HEK293 (cell line): Measurements from ENCODE around the gene CDH24.
A peak's percentile ranks its signal among the peaks of the same experiment; 100 is the strongest.

Experiments
- HOXC10 ChIP-seq: sonication (generic); formaldehyde crosslinking; IDR thresholded peaks from 2 replicates; pipeline ENCODE4 v1.8.1; 2023; ENCODE audit warnings: mild to moderate bottlenecking, missing genetic modification reagents
- MZF1 ChIP-seq: fragments of 450-650 bp; formaldehyde crosslinking; IDR thresholded peaks from 2 replicates; pipeline ENCODE4 v1.5.1; 2017; ENCODE audit warnings: missing biosample characterization, missing genetic modification characterization, borderline replicate concordance
- PBX3 ChIP-seq: sonication (generic); formaldehyde crosslinking; IDR thresholded peaks from 2 replicates; pipeline ENCODE4 v1.8.1; 2022; ENCODE audit warnings: mild to moderate bottlenecking, moderate library complexity, missing genetic modification reagents
- RBAK ChIP-seq: fragments of 450-650 bp; formaldehyde crosslinking; IDR thresholded peaks from 2 replicates; pipeline ENCODE4 v1.5.1; 2016; ENCODE audit warnings: missing biosample characterization, missing genetic modification characterization
- REPIN1 ChIP-seq: fragments of 450-650 bp; formaldehyde crosslinking; IDR thresholded peaks from 2 replicates; pipeline ENCODE4 v1.5.1; 2017; ENCODE audit warnings: missing biosample characterization, missing genetic modification characterization, low read depth
- SALL2 ChIP-seq: fragments of 450-650 bp; formaldehyde crosslinking; IDR thresholded peaks from 2 replicates; pipeline ENCODE4 v1.5.0; 2017; ENCODE audit warnings: missing biosample characterization, mild to moderate bottlenecking, missing genetic modification characterization, borderline replicate concordance
- SP3 ChIP-seq: fragments of 450-650 bp; formaldehyde crosslinking; IDR thresholded peaks from 2 replicates; pipeline ENCODE4 v1.5.1; 2016; ENCODE audit warnings: missing biosample characterization, missing genetic modification characterization
- ZBTB48 ChIP-seq: fragments of 450-650 bp; formaldehyde crosslinking; IDR thresholded peaks from 2 replicates; pipeline ENCODE4 v1.5.1; 2016; ENCODE audit warnings: missing biosample characterization, missing genetic modification characterization
- ZBTB7A ChIP-seq: fragments of 450-650 bp; formaldehyde crosslinking; IDR thresholded peaks from 2 replicates; pipeline ENCODE4 v1.5.1; 2016; ENCODE audit warnings: low read depth, missing biosample characterization, missing genetic modification characterization
- ZFP41 ChIP-seq: fragments of 450-650 bp; formaldehyde crosslinking; IDR thresholded peaks from 2 replicates; pipeline ENCODE4 v1.5.1; 2016; ENCODE audit warnings: missing biosample characterization, missing genetic modification characterization, borderline replicate concordance
- ZNF114 ChIP-seq: fragments of 450-650 bp; formaldehyde crosslinking; IDR thresholded peaks from 2 replicates; pipeline ENCODE4 v1.5.0; 2017; ENCODE audit warnings: missing biosample characterization, missing genetic modification characterization
- ZNF221 ChIP-seq: fragments of 450-650 bp; formaldehyde crosslinking; IDR thresholded peaks from 2 replicates; pipeline ENCODE4 v1.5.1; 2017; ENCODE audit warnings: missing biosample characterization, missing genetic modification characterization, borderline replicate concordance
- ZNF350 ChIP-seq: fragments of 450-650 bp; formaldehyde crosslinking; IDR thresholded peaks from 2 replicates; pipeline ENCODE4 v1.5.0; 2017; ENCODE audit warnings: missing biosample characterization, mild to moderate bottlenecking, missing genetic modification characterization
- ZNF571 ChIP-seq: fragments of 450-650 bp; formaldehyde crosslinking; IDR thresholded peaks from 2 replicates; pipeline ENCODE4 v1.5.0; 2017; ENCODE audit warnings: missing biosample characterization, missing genetic modification characterization
- ZNF76 ChIP-seq: fragments of 450-650 bp; formaldehyde crosslinking; IDR thresholded peaks from 2 replicates; pipeline ENCODE4; 2016; ENCODE audit warnings: low read depth, missing biosample characterization, missing genetic modification characterization, borderline replicate concordance
- ZNF776 ChIP-seq: fragments of 450-650 bp; formaldehyde crosslinking; IDR thresholded peaks from 2 replicates; pipeline ENCODE4 v1.5.0; 2017; ENCODE audit warnings: missing biosample characterization, missing genetic modification characterization, borderline replicate concordance
- ZNF830 ChIP-seq: fragments of 450-650 bp; IDR thresholded peaks from 2 replicates; pipeline ENCODE4 v1.5.0; 2018; ENCODE audit warnings: missing biosample characterization, missing genetic modification characterization, low read depth, mild to moderate bottlenecking, moderate library complexity
- ZNF843 ChIP-seq: fragments of 450-650 bp; formaldehyde crosslinking; IDR thresholded peaks from 2 replicates; pipeline ENCODE4 v1.5.1; 2016; ENCODE audit warnings: missing biosample characterization, missing genetic modification characterization
- ZSCAN23 ChIP-seq: fragments of 450-650 bp; formaldehyde crosslinking; IDR thresholded peaks from 2 replicates; pipeline ENCODE4 v1.5.1; 2016; ENCODE audit warnings: missing biosample characterization, missing genetic modification characterization
- ZXDB ChIP-seq: fragments of 450-650 bp; formaldehyde crosslinking; IDR thresholded peaks from 2 replicates; pipeline ENCODE4 v1.5.1; 2016; ENCODE audit warnings: missing biosample characterization, missing genetic modification characterization
- TF ChIP-seq, protein P1 (sequence below): fragments of 450-650 bp; formaldehyde crosslinking; IDR thresholded peaks from 2 replicates; pipeline ENCODE4 v1.5.1; 2016; ENCODE audit warnings: missing biosample characterization, missing genetic modification characterization
- TF ChIP-seq, protein P2 (sequence below): fragments of 450-650 bp; formaldehyde crosslinking; IDR thresholded peaks from 2 replicates; pipeline ENCODE4 v1.5.1; 2017; ENCODE audit warnings: missing biosample characterization, missing genetic modification characterization
- TF ChIP-seq, protein P3 (sequence below): fragments of 450-650 bp; formaldehyde crosslinking; IDR thresholded peaks from 2 replicates; pipeline ENCODE4 v1.5.1; 2016; ENCODE audit warnings: missing biosample characterization, missing genetic modification characterization, low read depth
- TF ChIP-seq, protein P4 (sequence below): fragments of 450-650 bp; formaldehyde crosslinking; IDR thresholded peaks from 2 replicates; pipeline ENCODE4 v1.5.1; 2017; ENCODE audit warnings: missing biosample characterization, mild to moderate bottlenecking, missing genetic modification characterization, moderate library complexity
- TF ChIP-seq, protein P5 (sequence below): fragments of 450-650 bp; formaldehyde crosslinking; IDR thresholded peaks from 2 replicates; pipeline ENCODE4 v1.5.1; 2017; ENCODE audit warnings: missing biosample characterization, missing genetic modification characterization
- TF ChIP-seq, protein P6 (sequence below): fragments of 450-650 bp; formaldehyde crosslinking; conservative IDR thresholded peaks from 2 replicates; pipeline ENCODE4 v1.5.1; 2016; ENCODE audit warnings: low read depth, missing biosample characterization, missing genetic modification characterization

Gene CDH24

DNA sequence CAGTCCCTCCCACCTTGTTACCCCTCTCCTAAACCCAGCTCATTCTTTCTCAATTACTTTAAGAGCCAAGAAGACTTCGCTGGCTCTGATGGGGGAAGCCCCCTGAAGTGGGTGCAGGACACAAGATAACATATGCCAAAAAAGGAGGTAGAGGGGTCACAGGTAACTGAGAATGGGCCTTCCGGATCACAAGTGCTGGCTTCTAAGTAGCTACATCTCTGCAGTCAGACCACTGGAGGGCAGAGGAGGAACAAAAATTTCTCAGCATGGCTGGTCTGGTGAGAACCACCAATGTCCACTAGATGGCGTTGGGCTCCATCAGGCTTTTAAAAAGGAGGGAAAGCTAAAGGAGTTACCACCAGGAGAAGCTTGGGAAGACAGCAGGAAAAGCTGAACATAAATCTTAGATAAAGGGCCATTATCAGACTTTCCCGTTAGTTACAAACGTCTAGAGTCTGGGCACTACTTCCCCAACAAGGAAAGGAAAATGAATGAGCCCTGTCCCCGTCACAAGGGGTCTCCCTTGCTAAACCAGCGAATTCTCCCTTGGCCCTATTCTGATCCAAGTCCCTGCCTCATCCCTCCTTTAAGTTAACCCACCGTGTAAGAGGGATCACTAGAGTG, 11.6 kb upstream of the CDH24 start (continued):
- TF ChIP-seq ZSCAN23 (tag by site-specific recombination) = no peak
- no peak for TF ChIP-seq MZF1 (tag by site-specific recombination)
- no peak for TF ChIP-seq HOXC10 (CRISPR knock-in tag)
- TF ChIP-seq ZNF571 (tag by site-specific recombination) = no peak
- TF ChIP-seq, protein P1, sequence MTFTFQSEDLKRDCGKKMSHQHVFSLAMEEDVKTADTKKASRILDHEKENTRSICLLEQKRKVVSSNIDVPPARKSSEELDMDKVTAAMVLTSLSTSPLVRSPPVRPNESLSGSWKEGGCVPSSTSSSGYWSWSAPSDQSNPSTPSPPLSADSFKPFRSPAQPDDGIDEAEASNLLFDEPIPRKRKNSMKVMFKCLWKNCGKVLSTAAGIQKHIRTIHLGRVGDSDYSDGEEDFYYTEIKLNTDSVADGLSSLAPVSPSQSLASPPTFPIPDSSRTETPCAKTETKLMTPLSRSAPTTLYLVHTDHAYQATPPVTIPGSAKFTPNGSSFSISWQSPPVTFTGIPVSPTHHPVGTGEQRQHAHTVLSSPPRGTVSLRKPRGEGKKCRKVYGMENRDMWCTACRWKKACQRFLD (tag by site-specific recombination) = no peak
- no peak for TF ChIP-seq PBX3 (CRISPR knock-in tag)
- no peak for TF ChIP-seq ZFP41 (tag by site-specific recombination)
- TF ChIP-seq ZNF843 (tag by site-specific recombination) = no peak
- no peak for TF ChIP-seq ZNF76 (tag by site-specific recombination)
- no peak for TF ChIP-seq ZNF776 (tag by site-specific recombination)
- no peak for TF ChIP-seq ZNF221 (tag by site-specific recombination)
- no peak for TF ChIP-seq SALL2 (tag by site-specific recombination)
- TF ChIP-seq, protein P2, sequence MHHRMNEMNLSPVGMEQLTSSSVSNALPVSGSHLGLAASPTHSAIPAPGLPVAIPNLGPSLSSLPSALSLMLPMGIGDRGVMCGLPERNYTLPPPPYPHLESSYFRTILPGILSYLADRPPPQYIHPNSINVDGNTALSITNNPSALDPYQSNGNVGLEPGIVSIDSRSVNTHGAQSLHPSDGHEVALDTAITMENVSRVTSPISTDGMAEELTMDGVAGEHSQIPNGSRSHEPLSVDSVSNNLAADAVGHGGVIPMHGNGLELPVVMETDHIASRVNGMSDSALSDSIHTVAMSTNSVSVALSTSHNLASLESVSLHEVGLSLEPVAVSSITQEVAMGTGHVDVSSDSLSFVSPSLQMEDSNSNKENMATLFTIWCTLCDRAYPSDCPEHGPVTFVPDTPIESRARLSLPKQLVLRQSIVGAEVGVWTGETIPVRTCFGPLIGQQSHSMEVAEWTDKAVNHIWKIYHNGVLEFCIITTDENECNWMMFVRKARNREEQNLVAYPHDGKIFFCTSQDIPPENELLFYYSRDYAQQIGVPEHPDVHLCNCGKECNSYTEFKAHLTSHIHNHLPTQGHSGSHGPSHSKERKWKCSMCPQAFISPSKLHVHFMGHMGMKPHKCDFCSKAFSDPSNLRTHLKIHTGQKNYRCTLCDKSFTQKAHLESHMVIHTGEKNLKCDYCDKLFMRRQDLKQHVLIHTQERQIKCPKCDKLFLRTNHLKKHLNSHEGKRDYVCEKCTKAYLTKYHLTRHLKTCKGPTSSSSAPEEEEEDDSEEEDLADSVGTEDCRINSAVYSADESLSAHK (tag by site-specific recombination) = no peak
- TF ChIP-seq RBAK (tag by site-specific recombination) = no peak
- TF ChIP-seq ZNF830 (tag by site-specific recombination) = no peak
- TF ChIP-seq ZNF114 = no peak
- TF ChIP-seq ZBTB48 (tag by site-specific recombination) = peak; percentile 40; the same call in 1 of the 2 replicates
- TF ChIP-seq, protein P3, sequence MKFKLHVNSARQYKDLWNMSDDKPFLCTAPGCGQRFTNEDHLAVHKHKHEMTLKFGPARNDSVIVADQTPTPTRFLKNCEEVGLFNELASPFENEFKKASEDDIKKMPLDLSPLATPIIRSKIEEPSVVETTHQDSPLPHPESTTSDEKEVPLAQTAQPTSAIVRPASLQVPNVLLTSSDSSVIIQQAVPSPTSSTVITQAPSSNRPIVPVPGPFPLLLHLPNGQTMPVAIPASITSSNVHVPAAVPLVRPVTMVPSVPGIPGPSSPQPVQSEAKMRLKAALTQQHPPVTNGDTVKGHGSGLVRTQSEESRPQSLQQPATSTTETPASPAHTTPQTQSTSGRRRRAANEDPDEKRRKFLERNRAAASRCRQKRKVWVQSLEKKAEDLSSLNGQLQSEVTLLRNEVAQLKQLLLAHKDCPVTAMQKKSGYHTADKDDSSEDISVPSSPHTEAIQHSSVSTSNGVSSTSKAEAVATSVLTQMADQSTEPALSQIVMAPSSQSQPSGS (tag by site-specific recombination) = no peak
- TF ChIP-seq, protein P4, sequence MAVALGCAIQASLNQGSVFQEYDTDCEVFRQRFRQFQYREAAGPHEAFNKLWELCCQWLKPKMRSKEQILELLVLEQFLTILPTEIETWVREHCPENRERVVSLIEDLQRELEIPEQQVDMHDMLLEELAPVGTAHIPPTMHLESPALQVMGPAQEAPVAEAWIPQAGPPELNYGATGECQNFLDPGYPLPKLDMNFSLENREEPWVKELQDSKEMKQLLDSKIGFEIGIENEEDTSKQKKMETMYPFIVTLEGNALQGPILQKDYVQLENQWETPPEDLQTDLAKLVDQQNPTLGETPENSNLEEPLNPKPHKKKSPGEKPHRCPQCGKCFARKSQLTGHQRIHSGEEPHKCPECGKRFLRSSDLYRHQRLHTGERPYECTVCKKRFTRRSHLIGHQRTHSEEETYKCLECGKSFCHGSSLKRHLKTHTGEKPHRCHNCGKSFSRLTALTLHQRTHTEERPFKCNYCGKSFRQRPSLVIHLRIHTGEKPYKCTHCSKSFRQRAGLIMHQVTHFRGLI = no peak
- 0 out of 2 replicates have a peak, but pooled peaks have one; percentile 18 for TF ChIP-seq SP3 (tag by site-specific recombination)
- TF ChIP-seq ZBTB7A (tag by site-specific recombination) = no peak
- TF ChIP-seq ZNF350 (tag by site-specific recombination) = no peak
- TF ChIP-seq, protein P5, sequence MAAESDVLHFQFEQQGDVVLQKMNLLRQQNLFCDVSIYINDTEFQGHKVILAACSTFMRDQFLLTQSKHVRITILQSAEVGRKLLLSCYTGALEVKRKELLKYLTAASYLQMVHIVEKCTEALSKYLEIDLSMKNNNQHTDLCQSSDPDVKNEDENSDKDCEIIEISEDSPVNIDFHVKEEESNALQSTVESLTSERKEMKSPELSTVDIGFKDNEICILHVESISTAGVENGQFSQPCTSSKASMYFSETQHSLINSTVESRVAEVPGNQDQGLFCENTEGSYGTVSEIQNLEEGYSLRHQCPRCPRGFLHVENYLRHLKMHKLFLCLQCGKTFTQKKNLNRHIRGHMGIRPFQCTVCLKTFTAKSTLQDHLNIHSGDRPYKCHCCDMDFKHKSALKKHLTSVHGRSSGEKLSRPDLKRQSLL (tag by site-specific recombination) = no peak
- TF ChIP-seq, protein P6, sequence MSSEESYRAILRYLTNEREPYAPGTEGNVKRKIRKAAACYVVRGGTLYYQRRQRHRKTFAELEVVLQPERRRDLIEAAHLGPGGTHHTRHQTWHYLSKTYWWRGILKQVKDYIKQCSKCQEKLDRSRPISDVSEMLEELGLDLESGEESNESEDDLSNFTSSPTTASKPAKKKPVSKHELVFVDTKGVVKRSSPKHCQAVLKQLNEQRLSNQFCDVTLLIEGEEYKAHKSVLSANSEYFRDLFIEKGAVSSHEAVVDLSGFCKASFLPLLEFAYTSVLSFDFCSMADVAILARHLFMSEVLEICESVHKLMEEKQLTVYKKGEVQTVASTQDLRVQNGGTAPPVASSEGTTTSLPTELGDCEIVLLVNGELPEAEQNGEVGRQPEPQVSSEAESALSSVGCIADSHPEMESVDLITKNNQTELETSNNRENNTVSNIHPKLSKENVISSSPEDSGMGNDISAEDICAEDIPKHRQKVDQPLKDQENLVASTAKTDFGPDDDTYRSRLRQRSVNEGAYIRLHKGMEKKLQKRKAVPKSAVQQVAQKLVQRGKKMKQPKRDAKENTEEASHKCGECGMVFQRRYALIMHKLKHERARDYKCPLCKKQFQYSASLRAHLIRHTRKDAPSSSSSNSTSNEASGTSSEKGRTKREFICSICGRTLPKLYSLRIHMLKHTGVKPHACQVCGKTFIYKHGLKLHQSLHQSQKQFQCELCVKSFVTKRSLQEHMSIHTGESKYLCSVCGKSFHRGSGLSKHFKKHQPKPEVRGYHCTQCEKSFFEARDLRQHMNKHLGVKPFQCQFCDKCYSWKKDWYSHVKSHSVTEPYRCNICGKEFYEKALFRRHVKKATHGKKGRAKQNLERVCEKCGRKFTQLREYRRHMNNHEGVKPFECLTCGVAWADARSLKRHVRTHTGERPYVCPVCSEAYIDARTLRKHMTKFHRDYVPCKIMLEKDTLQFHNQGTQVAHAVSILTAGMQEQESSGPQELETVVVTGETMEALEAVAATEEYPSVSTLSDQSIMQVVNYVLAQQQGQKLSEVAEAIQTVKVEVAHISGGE (tag by site-specific recombination) = peak; percentile 78
- TF ChIP-seq ZXDB (tag by site-specific recombination) = peak; percentile 28; the same call in 1 of the 2 replicates
- no peak for TF ChIP-seq REPIN1 (tag by site-specific recombination)
